WTC11 (cell line): ENCODE measurements around the gene KAT8. TPM values are rescaled to one million over a fixed set of nuclear protein-coding genes. Genes with fewer than 3 reads are reported as not detected.

Experiments
- ATAC-seq: fragments of 200-7000 bp; cut with Tn5 transposase; 2 replicates; pipeline ENCODE4 v1.10.0; 2021; ENCODE audit warnings: mild to moderate bottlenecking, moderate library complexity
- CTCF ChIA-PET: fragments of 300-600 bp; sonication (Branson Sonifier 250); formaldehyde crosslinking; loops from one replicate; lab custom pipeline; 2021; ENCODE audit warnings: antibody characterized with exemption; lab: Charles Lee
- POLR2A ChIA-PET: fragments of 350-600 bp; sonication (Branson Sonifier 250); formaldehyde crosslinking; loops from one replicate; lab custom pipeline; 2021; ENCODE audit warnings: antibody characterized with exemption; lab: Charles Lee
- DNase-seq: peaks from one replicate; pipeline ENCODE4 v3.0.0; 2021; ENCODE audit warnings: low spot score
- H3K27ac Mint-ChIP-seq: 2 replicates; pipeline ENCODE4 v1.8.0; 2021; ENCODE audit warnings: mixed read lengths
- H3K27me3 Mint-ChIP-seq: 2 replicates; pipeline ENCODE4 v1.8.0; 2021; ENCODE audit warnings: low read depth, mild to moderate bottlenecking, moderate library complexity, mixed read lengths
- H3K36me3 Mint-ChIP-seq: 2 replicates; pipeline ENCODE4 v1.8.0; 2021; ENCODE audit warnings: mixed read lengths
- H3K4me1 Mint-ChIP-seq: 2 replicates; pipeline ENCODE4 v1.8.0; 2022; ENCODE audit warnings: mixed read lengths
- H3K4me3 Mint-ChIP-seq: 2 replicates; pipeline ENCODE4 v1.8.0; 2021; ENCODE audit warnings: mild to moderate bottlenecking, moderate library complexity, mixed read lengths
- H3K9me3 Mint-ChIP-seq: 2 replicates; pipeline ENCODE4 v1.8.0; 2021; ENCODE audit warnings: mixed read lengths
- ARID4B ChIP-seq: sonication (generic); formaldehyde crosslinking; IDR thresholded peaks from 2 replicates; pipeline ENCODE4 v1.8.0; 2023; ENCODE audit warnings: missing genetic modification reagents, mild to moderate bottlenecking, borderline replicate concordance
- CDX4 ChIP-seq: fragments of 250-450 bp; sonication (Bioruptor Pico); IDR thresholded peaks from 2 replicates; pipeline ENCODE4 v1.9.0; 2021; ENCODE audit warnings: moderate library complexity, mild to moderate bottlenecking, inconsistent platforms, borderline replicate concordance
- CTCF ChIP-seq: fragments of 200-600 bp; IDR thresholded peaks from 2 replicates; pipeline ENCODE4 v1.8.0; 2022; ENCODE audit warnings: antibody characterized with exemption
- E2F1 ChIP-seq: sonication (generic); formaldehyde crosslinking; IDR thresholded peaks from 2 replicates; pipeline ENCODE4 v1.8.0; 2022; ENCODE audit warnings: mild to moderate bottlenecking, missing genetic modification reagents
- GTF2I ChIP-seq: fragments of 250-450 bp; sonication (Bioruptor Pico); conservative IDR thresholded peaks from 2 replicates; pipeline ENCODE4 v1.4.0; 2021; ENCODE audit warnings: mild to moderate bottlenecking
- HMGA2 ChIP-seq: fragments of 250-450 bp; sonication (Bioruptor Pico); IDR thresholded peaks from 2 replicates; pipeline ENCODE4 v1.4.0; 2021; ENCODE audit warnings: mild to moderate bottlenecking, moderate library complexity
- PREB ChIP-seq: sonication (generic); formaldehyde crosslinking; IDR thresholded peaks from 2 replicates; pipeline ENCODE4 v1.8.1; 2022; ENCODE audit warnings: mild to moderate bottlenecking, missing genetic modification reagents, moderate library complexity, borderline replicate concordance
- PRRX2 ChIP-seq: fragments of 250-450 bp; sonication (Bioruptor Pico); IDR thresholded peaks from 2 replicates; pipeline ENCODE4 v1.8.0; 2021; ENCODE audit warnings: mild to moderate bottlenecking
- RELA ChIP-seq: sonication (generic); formaldehyde crosslinking; IDR thresholded peaks from 2 replicates; pipeline ENCODE4 v1.8.1; 2022; ENCODE audit warnings: missing genetic modification reagents, mild to moderate bottlenecking, borderline replicate concordance
- SOX15 ChIP-seq: fragments of 250-450 bp; sonication (Bioruptor Pico); IDR thresholded peaks from 2 replicates; pipeline ENCODE4 v1.9.0; 2021; ENCODE audit warnings: mild to moderate bottlenecking
- USF2 ChIP-seq: sonication (generic); formaldehyde crosslinking; IDR thresholded peaks from 2 replicates; pipeline ENCODE4 v1.8.1; 2023; ENCODE audit warnings: mild to moderate bottlenecking, missing genetic modification reagents, moderate library complexity
- ZBTB43 ChIP-seq: sonication (generic); formaldehyde crosslinking; IDR thresholded peaks from 2 replicates; pipeline ENCODE4 v1.8.1; 2023; ENCODE audit warnings: mild to moderate bottlenecking, missing genetic modification reagents
- ZNF281 ChIP-seq: sonication (generic); formaldehyde crosslinking; IDR thresholded peaks from 2 replicates; pipeline ENCODE4 v1.8.0; 2023; ENCODE audit warnings: mild to moderate bottlenecking, missing genetic modification reagents
- total RNA-seq: library from RNA; stranded (reverse); gene quantifications from 3 replicates; pipeline ENCODE4 v1.2.3, GENCODE V29; 2021
- TF ChIP-seq, protein P1 (sequence below): sonication (generic); formaldehyde crosslinking; IDR thresholded peaks from 2 replicates; pipeline ENCODE4 v1.8.1; 2022; ENCODE audit warnings: low read depth, mild to moderate bottlenecking, moderate library complexity, missing genetic modification reagents, borderline replicate concordance
- TF ChIP-seq, protein P2 (sequence below): sonication (generic); formaldehyde crosslinking; IDR thresholded peaks from 2 replicates; pipeline ENCODE4 v1.8.0; 2022; ENCODE audit warnings: mild to moderate bottlenecking, missing genetic modification reagents
- TF ChIP-seq, protein P3 (sequence below): sonication (generic); formaldehyde crosslinking; IDR thresholded peaks from 2 replicates; pipeline ENCODE4 v1.8.1; 2023; ENCODE audit warnings: mild to moderate bottlenecking, moderate library complexity, missing genetic modification reagents

Gene KAT8
- total RNA-seq, 1 experiment from 2014 or later = 70.8 TPM

- DNase-seq (no peak), ATAC-seq (no peak)
- H3K36me3 Mint-ChIP-seq = peaks cover 30% of the 10 kb centered on the region
- H3K9me3 Mint-ChIP-seq = no peaks in the 10 kb centered on the region
- H3K4me1 Mint-ChIP-seq = peaks cover 36% of the 10 kb centered on the region
- H3K27me3 Mint-ChIP-seq = no peaks in the 10 kb centered on the region
- ChIA-PET POLR2A (interaction anchor here (1.1 to 1.4 kb wide), 2 partner anchors 11 to 51 kb away, joined by 3 to 6 read pairs; partner anchors contain the start of genes FUS and KAT8), CTCF (interaction anchor here (2.6 to 3.3 kb wide), 2 partner anchors 11 to 13 kb away, joined by 12 to 25 read pairs; partner anchors contain the start of gene KAT8)
- 0 out of 2 replicates have a peak overlapping the region, but pooled peaks have one; percentile 66 for H3K27ac Mint-ChIP-seq
- no peak overlapping the region for H3K4me3 Mint-ChIP-seq
- TF ChIP-seq, protein P1, sequence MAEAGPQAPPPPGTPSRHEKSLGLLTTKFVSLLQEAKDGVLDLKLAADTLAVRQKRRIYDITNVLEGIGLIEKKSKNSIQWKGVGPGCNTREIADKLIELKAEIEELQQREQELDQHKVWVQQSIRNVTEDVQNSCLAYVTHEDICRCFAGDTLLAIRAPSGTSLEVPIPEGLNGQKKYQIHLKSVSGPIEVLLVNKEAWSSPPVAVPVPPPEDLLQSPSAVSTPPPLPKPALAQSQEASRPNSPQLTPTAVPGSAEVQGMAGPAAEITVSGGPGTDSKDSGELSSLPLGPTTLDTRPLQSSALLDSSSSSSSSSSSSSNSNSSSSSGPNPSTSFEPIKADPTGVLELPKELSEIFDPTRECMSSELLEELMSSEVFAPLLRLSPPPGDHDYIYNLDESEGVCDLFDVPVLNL (CRISPR knock-in tag) = no peak
- TF ChIP-seq GTF2I (CRISPR knock-in tag) (no peak), CDX4 (CRISPR knock-in tag) (no peak), ZNF281 (CRISPR knock-in tag) (no peak), CTCF (no peak), HMGA2 (no peak), USF2 (CRISPR knock-in tag) (no peak), SOX15 (no peak), RELA (no peak), PRRX2 (CRISPR knock-in tag) (no peak), E2F1 (CRISPR knock-in tag) (no peak), PREB (CRISPR knock-in tag) (no peak), ZBTB43 (CRISPR knock-in tag) (no peak), ARID4B (CRISPR knock-in tag) (no peak)
- TF ChIP-seq, protein P2, sequence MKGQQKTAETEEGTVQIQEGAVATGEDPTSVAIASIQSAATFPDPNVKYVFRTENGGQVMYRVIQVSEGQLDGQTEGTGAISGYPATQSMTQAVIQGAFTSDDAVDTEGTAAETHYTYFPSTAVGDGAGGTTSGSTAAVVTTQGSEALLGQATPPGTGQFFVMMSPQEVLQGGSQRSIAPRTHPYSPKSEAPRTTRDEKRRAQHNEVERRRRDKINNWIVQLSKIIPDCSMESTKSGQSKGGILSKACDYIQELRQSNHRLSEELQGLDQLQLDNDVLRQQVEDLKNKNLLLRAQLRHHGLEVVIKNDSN = no peak
- TF ChIP-seq, protein P3, sequence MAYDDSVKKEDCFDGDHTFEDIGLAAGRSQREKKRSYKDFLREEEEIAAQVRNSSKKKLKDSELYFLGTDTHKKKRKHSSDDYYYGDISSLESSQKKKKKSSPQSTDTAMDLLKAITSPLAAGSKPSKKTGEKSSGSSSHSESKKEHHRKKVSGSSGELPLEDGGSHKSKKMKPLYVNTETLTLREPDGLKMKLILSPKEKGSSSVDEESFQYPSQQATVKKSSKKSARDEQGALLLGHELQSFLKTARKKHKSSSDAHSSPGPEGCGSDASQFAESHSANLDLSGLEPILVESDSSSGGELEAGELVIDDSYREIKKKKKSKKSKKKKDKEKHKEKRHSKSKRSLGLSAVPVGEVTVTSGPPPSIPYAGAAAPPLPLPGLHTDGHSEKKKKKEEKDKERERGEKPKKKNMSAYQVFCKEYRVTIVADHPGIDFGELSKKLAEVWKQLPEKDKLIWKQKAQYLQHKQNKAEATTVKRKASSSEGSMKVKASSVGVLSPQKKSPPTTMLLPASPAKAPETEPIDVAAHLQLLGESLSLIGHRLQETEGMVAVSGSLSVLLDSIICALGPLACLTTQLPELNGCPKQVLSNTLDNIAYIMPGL (CRISPR knock-in tag) = no peak
Measured at GRCh38 chr16:31128711-31129567, 11.5 kb downstream of the KAT8 start.
